Right lobe of liver (tissue), 6 donors: ENCODE results near the gene P3H2. TPM values are rescaled to one million over a fixed set of nuclear protein-coding genes. Genes with fewer than 3 reads are reported as not detected.

Experiments
- ATAC-seq, 4 donors: fragments of 200-7000 bp; cut with Tn5 transposase; one replicate each; pipeline ENCODE4 v1.9.1; 2020; ENCODE audit warnings: mild to moderate bottlenecking in 4 of 4, moderate library complexity in 4 of 4
- DNase-seq, 3 donors: peaks; one replicate each; pipeline ENCODE4 v3.0.0-alpha.2; 2020
- H3K27ac ChIP-seq, 3 donors: fragments of 200-600 bp; one replicate each; pipeline ENCODE4 v1.8.0; 2022
- H3K27me3 ChIP-seq, 2 donors: fragments of 200-600 bp; one replicate each; pipeline ENCODE4 v1.8.0; 2022
- H3K36me3 ChIP-seq, 4 donors: fragments of 200-600 bp; sonication (generic) in 1 of 4; one replicate each; pipeline versions ENCODE4 v1.5.1 to v1.8.0; 2017 to 2022; ENCODE audit warnings: control low read depth in 1 of 4
- H3K4me1 ChIP-seq, 4 donors: fragments of 200-600 bp; sonication (generic) in 1 of 4; one replicate each; pipeline versions ENCODE4 v1.5.1 to v1.8.0; 2017 to 2022; ENCODE audit warnings: control low read depth in 1 of 4
- H3K4me3 ChIP-seq, 3 donors: fragments of 200-600 bp; one replicate each; pipeline ENCODE4 v1.8.0; 2022
- H3K9me3 ChIP-seq, 4 donors: fragments of 200-600 bp; sonication (generic) in 1 of 4; one replicate each; pipeline versions ENCODE4 v1.5.1 to v1.8.0; 2017 to 2022; ENCODE audit warnings: control low read depth in 1 of 4
- POLR2A ChIP-seq: fragments of 450-650 bp; IDR thresholded peaks from one replicate; pipeline ENCODE4 v1.6.1; 2017; ENCODE audit warnings: antibody characterized with exemption, mild to moderate bottlenecking
- WGBS: methylation state at CpG from one replicate; pipeline ENCODE4 v1.1.6; 2018; ENCODE audit warnings: low coverage, low lambda C conversion rate; ENCODE audit not compliant: insufficient coverage; ENCODE audit errors: missing lambda C conversion rate; 5-methylcytosine and 5-hydroxymethylcytosine counted together
- intact Hi-C, 2 donors: fragments of 100-400 bp; cut with DNase I; formaldehyde crosslinking; loops; one replicate each; pipeline versions ENCODE4 v1.11.2 to v1.14.1; 2022
- total RNA-seq, 6 experiments: library from RNA; depleted of rRNA in 2 of 6; stranded (reverse); fragments of >200 nt in 2 of 6; fragmentation: NEBNext Ultra II Directional in 3 of 6; extraction: Animal tissue kit (Norgen Biotek cat#: 25700) in 3 of 6; gene quantifications; one replicate each; pipeline versions ENCODE4 v1.1.0 to v1.2.4, GENCODE V29; 2016 to 2023
- TF ChIP-seq, protein P1 (sequence below), 4 donors: fragments of 200-600 bp in 3 of 4; fragments of 450-650 bp in 1 of 4; IDR thresholded peaks; one replicate each; pipeline versions ENCODE4 v1.5.1 to v1.8.0; 2016 to 2022; ENCODE audit warnings: antibody characterized with exemption in 4 of 4, mild to moderate bottlenecking in 2 of 4
- donor health status: DM: no; HTN: yes; CAD: no.
- donor health status: DM: no; HTN: no; CAD: no.
- donor health status: DM: no; HTN: no; CAD: no.
- donor health status: DM: no; HTN: yes; CAD: no.
- donor health status: DM: no; HTN: yes; CAD: no.

Gene P3H2
- total RNA-seq, 6 experiments from 2014 or later: 3.2 to 8.7 (median 6.5) TPM

DNA sequence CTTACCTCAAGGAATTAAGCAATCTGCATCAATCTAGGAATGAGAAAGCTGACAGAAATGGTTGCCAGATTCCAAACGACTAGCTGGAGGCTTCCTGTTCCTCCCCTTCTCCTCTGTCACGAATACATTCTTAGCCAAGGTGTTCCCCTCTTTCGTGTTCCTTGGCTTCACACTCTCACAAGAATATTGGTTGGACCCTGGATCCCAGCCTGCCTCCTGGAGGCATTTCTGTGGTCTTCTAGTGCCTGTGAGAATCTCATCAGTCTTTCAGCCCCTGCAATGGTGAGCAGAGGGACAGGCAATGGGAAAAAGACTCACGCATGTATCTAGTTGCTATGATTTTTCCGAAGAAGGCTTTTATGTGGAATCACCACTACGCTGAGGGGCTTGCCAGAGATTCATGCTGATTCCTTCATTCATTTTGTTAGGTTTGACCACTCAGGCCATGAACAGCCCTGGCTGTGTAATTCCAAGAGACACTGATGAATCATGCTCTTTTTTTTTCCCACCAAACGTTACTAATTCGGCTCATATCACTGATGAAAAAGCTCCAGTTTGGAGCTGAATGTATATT lies 1.6 kb upstream of the P3H2 start:
- Histone ChIP-seq H3K4me3 (no peak overlapping the region), H3K27me3 (no peaks in the 10 kb centered on the region), H3K36me3 (no peaks in the 10 kb centered on the region), H3K27ac (no peak overlapping the region), H3K4me1 (peaks cover 0 to 4% (median 2%) of the 10 kb centered on the region in 4 donors), H3K9me3 (no peaks in the 10 kb centered on the region)
- WGBS: 56% methylated on average over 7 of the region's 8 CpGs
- DNase-seq (no peak), ATAC-seq (no peak)
- no peak for TF ChIP-seq POLR2A
- TF ChIP-seq, protein P1, sequence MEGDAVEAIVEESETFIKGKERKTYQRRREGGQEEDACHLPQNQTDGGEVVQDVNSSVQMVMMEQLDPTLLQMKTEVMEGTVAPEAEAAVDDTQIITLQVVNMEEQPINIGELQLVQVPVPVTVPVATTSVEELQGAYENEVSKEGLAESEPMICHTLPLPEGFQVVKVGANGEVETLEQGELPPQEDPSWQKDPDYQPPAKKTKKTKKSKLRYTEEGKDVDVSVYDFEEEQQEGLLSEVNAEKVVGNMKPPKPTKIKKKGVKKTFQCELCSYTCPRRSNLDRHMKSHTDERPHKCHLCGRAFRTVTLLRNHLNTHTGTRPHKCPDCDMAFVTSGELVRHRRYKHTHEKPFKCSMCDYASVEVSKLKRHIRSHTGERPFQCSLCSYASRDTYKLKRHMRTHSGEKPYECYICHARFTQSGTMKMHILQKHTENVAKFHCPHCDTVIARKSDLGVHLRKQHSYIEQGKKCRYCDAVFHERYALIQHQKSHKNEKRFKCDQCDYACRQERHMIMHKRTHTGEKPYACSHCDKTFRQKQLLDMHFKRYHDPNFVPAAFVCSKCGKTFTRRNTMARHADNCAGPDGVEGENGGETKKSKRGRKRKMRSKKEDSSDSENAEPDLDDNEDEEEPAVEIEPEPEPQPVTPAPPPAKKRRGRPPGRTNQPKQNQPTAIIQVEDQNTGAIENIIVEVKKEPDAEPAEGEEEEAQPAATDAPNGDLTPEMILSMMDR (IDR thresholded peaks at IDR 0.05): no peak
- intact Hi-C loops: no loop called here

DNA sequence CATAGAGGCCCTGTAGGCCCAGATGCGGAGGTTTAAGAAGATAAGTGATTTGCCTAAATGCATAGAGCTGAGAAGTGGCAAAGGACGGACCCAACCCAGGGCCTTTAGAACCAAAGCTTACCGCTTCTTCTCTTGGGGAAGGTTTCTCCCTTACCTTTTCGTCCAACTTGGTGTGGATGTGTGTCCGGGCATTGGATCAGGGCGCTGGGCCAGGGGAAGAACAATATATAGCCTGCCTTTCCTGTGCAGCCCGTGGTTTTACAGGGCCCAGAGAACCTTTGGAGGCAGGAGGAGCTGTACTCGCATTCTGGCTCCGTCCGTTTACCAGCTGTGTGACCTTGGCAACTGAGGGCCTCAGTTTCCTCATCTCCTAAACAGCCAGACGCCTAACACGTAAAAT lies 686 bp upstream of the P3H2 start:
- Histone ChIP-seq H3K4me1 (peaks cover 0 to 4% (median 2%) of the 10 kb centered on the region in 4 donors), H3K27ac (peak overlapping the region in 1 of 3 donors; percentile 55), H3K4me3 (peak overlapping the region in 1 of 3 donors; percentile 76), H3K36me3 (no peaks in the 10 kb centered on the region), H3K9me3 (no peaks in the 10 kb centered on the region), H3K27me3 (no peaks in the 10 kb centered on the region)
- TF ChIP-seq, protein P1 (IDR thresholded peaks at IDR 0.05): no peak
- TF ChIP-seq POLR2A: no peak
- DNase-seq: peak in 1 of 3 donors; percentile 25
- intact Hi-C loops: no loop called here
- no peak for ATAC-seq
- 85% methylated on average over 7 of the region's 12 CpGs for WGBS

DNA sequence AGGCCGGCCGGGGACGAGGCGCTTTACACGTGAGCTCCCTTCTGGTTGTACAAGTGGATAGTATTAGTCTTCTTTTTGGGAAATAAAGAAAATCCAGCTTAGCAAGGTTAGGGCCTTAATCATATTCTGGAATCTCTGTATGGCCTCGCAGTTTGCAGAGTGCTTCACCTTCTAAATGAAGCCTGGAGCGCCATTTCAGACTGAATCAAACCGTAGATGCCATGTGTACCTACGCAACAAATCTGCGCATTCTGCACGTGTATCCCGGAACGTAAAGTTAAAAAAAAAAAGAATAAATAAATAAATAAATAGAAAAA lies 322 bp upstream of the P3H2 start:
- Histone ChIP-seq H3K4me1 (peaks cover 0 to 4% (median 2%) of the 10 kb centered on the region in 4 donors), H3K4me3 (peak overlapping the region; percentile 48 to 76 (median 61)), H3K36me3 (no peaks in the 10 kb centered on the region), H3K27me3 (no peaks in the 10 kb centered on the region), H3K27ac (peak overlapping the region in 2 of 3 donors; percentile 53 to 55), H3K9me3 (no peaks in the 10 kb centered on the region)
- no peak for TF ChIP-seq POLR2A
- TF ChIP-seq, protein P1 (IDR thresholded peaks at IDR 0.05): no peak
- DNase-seq (no peak), ATAC-seq (no peak)
- intact Hi-C loops: no loop called here
- WGBS: 51% methylated on average over 8 of the region's 13 CpGs

GRCh38 chr3:190119461-190120268 lies 1.0 kb downstream of the P3H2 start:
- Histone ChIP-seq H3K9me3 (no peaks in the 10 kb centered on the region), H3K4me1 (peaks cover 0 to 4% (median 2%) of the 10 kb centered on the region in 4 donors), H3K36me3 (no peaks in the 10 kb centered on the region), H3K27me3 (no peaks in the 10 kb centered on the region), H3K4me3 (peak overlapping the region; percentile 48 to 76 (median 61)), H3K27ac (peak overlapping the region; percentile 53 to 74 (median 55))
- ATAC-seq: peak in 1 of 4 donors; percentile 2
- TF ChIP-seq, protein P1 (IDR thresholded peaks at IDR 0.05): no peak
- no peak for TF ChIP-seq POLR2A
- DNase-seq: no peak
- intact Hi-C loops: no loop called here
- 19% methylated on average over 9 of the region's 9 CpGs for WGBS
